ENCODE data around the gene MAPKBP1. TPM values are rescaled to one million over a fixed set of nuclear protein-coding genes. Genes with fewer than 3 reads are reported as not detected.
A peak's percentile ranks its signal among the peaks of the same experiment; 100 is the strongest.

Gene MAPKBP1
- total RNA-seq, 2 donors from 2014 or later = 35.8 to 37.0 TPM

- no peak for ATAC-seq (ENCODE audit: insufficient number of reproducible peaks, low FRiP score, low read depth)
- no peak for TF ChIP-seq CTCF (IDR thresholded peaks at IDR 0.05)
These were observed 51.6 kb downstream of the MAPKBP1 start for GRCh38 chr15:41825572-41826535.

GRCh38 chr15:41827290-41827879 is 53.1 kb downstream of the MAPKBP1 start:
- peak overlapping the region; percentile 77 for H3K4me3 ChIP-seq
- peaks cover 19% of the 10 kb centered on the region for H3K36me3 ChIP-seq
- H3K27ac ChIP-seq = peak overlapping the region in 1 of 2 donors; percentile 28
- TF ChIP-seq CTCF (IDR thresholded peaks at IDR 0.05) = no peak
- ATAC-seq (ENCODE audit: insufficient number of reproducible peaks, low FRiP score, low read depth) (no peak), DNase-seq (ENCODE audit: low spot score) (no peak)
- no peaks in the 10 kb centered on the region for H3K9me3 ChIP-seq
- H3K27me3 ChIP-seq (replicated peaks; ENCODE audit: insufficient read depth) = no peaks in the 10 kb centered on the region
- H3K4me1 ChIP-seq (ENCODE audit: control insufficient read depth in 1 of 2, low read depth in 2 of 2) = peaks cover 4 to 25% of the 10 kb centered on the region in 2 donors

More at GRCh38 chr15:41825572-41826535, 51.6 kb downstream of the MAPKBP1 start:
- Histone ChIP-seq H3K27me3 (replicated peaks; ENCODE audit: insufficient read depth) (no peaks in the 10 kb centered on the region), H3K4me1 (ENCODE audit: control insufficient read depth in 1 of 2, low read depth in 2 of 2) (peaks cover 4 to 25% of the 10 kb centered on the region in 2 donors), H3K9me3 (no peaks in the 10 kb centered on the region), H3K36me3 (peaks cover 28% of the 10 kb centered on the region), H3K27ac (no peak overlapping the region), H3K4me3 (no peak overlapping the region)
- no peak for DNase-seq (ENCODE audit: low spot score)

- DNase-seq (ENCODE audit: low spot score) = peak; percentile 81
- no peaks in the 10 kb centered on the region for H3K9me3 ChIP-seq
- peak within 1 kb of the TSS; percentile 77 for H3K4me3 ChIP-seq
- no peaks in the 10 kb centered on the region for H3K27me3 ChIP-seq (replicated peaks; ENCODE audit: insufficient read depth)
- H3K27ac ChIP-seq = peak within 1 kb of the TSS; percentile 65 to 83
- peak; percentile 78 for ATAC-seq (ENCODE audit: insufficient number of reproducible peaks, low FRiP score, low read depth)
- H3K4me1 ChIP-seq (ENCODE audit: control insufficient read depth in 1 of 2, low read depth in 2 of 2) = peaks cover 4 to 25% of the 10 kb centered on the region in 2 donors
- peaks cover 11% of the 10 kb centered on the region for H3K36me3 ChIP-seq
- no peak for TF ChIP-seq CTCF (IDR thresholded peaks at IDR 0.05)
These were observed 53.9 kb downstream of the MAPKBP1 start, which contains the start of gene JMJD7 for GRCh38 chr15:41827880-41828806. Gene JMJD7 (plus strand): TSS chr15:41828092. CDS start chr15:41828125, 33 bp downstream.

GRCh38 chr15:41828807-41829141 is 54.5 kb downstream of the MAPKBP1 start:
- H3K27ac ChIP-seq = peak overlapping the region in 1 of 2 donors; percentile 65
- peak overlapping the region; percentile 77 for H3K4me3 ChIP-seq
- ATAC-seq (ENCODE audit: insufficient number of reproducible peaks, low FRiP score, low read depth) (no peak), DNase-seq (ENCODE audit: low spot score) (no peak)
- peaks cover 7% of the 10 kb centered on the region for H3K36me3 ChIP-seq
- H3K27me3 ChIP-seq (replicated peaks; ENCODE audit: insufficient read depth) = no peaks in the 10 kb centered on the region
- H3K9me3 ChIP-seq = no peaks in the 10 kb centered on the region
- H3K4me1 ChIP-seq (ENCODE audit: control insufficient read depth in 1 of 2, low read depth in 2 of 2) = peaks cover 4 to 25% of the 10 kb centered on the region in 2 donors
- TF ChIP-seq CTCF (IDR thresholded peaks at IDR 0.05) = no peak

All from thoracic aorta (tissue), 2 donors.